HG02571 (cell line): ENCODE data around the gene SORCS2.

Experiments used
- ATAC-seq: cut with Tn5 transposase; IDR thresholded peaks from one replicate; pipeline ENCODE4 v1.9.1; 2021; ENCODE audit warnings: mild to moderate bottlenecking, moderate library complexity; ENCODE audit not compliant: unreplicated experiment

The SORCS2 gene

GRCh38 chr4:7261536-7261935, 69.2 kb downstream of the SORCS2 start:
- no peak for ATAC-seq

- no peak for ATAC-seq
Observed at GRCh38 chr4:7262134-7262533, 69.8 kb downstream of the SORCS2 start.

- no peak for ATAC-seq
Observed at GRCh38 chr4:7263166-7263565, 70.8 kb downstream of the SORCS2 start.

- ATAC-seq: no peak
Observed at GRCh38 chr4:7264694-7265093, 72.4 kb downstream of the SORCS2 start.

GRCh38 chr4:7266525-7267292, 74.4 kb downstream of the SORCS2 start:
- ATAC-seq: no peak

GRCh38 chr4:7267829-7268228, 75.5 kb downstream of the SORCS2 start:
- no peak for ATAC-seq

- no peak for ATAC-seq
Observed at GRCh38 chr4:7268941-7269340, 76.6 kb downstream of the SORCS2 start.

- ATAC-seq: no peak
Observed at GRCh38 chr4:7270121-7270520, 77.8 kb downstream of the SORCS2 start.

GRCh38 chr4:7272404-7272803, 80.1 kb downstream of the SORCS2 start:
- no peak for ATAC-seq

GRCh38 chr4:7273738-7274297, 81.5 kb downstream of the SORCS2 start:
- ATAC-seq: no peak

GRCh38 chr4:7275067-7275466, 82.7 kb downstream of the SORCS2 start:
- ATAC-seq: no peak

GRCh38 chr4:7275490-7276154, 83.3 kb downstream of the SORCS2 start:
- no peak for ATAC-seq

GRCh38 chr4:7276515-7276914, 84.2 kb downstream of the SORCS2 start:
- ATAC-seq: no peak

- ATAC-seq: no peak
Observed at GRCh38 chr4:7278071-7278765, 85.9 kb downstream of the SORCS2 start.

- ATAC-seq: no peak
Observed at GRCh38 chr4:7278981-7279380, 86.6 kb downstream of the SORCS2 start.

GRCh38 chr4:7279902-7280301, 87.6 kb downstream of the SORCS2 start:
- ATAC-seq: no peak

- no peak for ATAC-seq
Observed at GRCh38 chr4:7280926-7281690, 88.8 kb downstream of the SORCS2 start.

GRCh38 chr4:7281691-7282665, 89.6 kb downstream of the SORCS2 start:
- ATAC-seq: no peak

GRCh38 chr4:7282786-7283440, 90.6 kb downstream of the SORCS2 start:
- no peak for ATAC-seq
